ENCODE measurements around the gene SEC14L2. TPM values are rescaled to one million over a fixed set of nuclear protein-coding genes. Genes with fewer than 3 reads are reported as not detected.
"Not testable (repeated sequence)": the region's sequence is repeated elsewhere in the genome, so short reads cannot be mapped to it uniquely, and the experiment has no call there.

Gene SEC14L2
- total RNA-seq, 1 experiment from 2014 or later: 13.1 TPM

DNA sequence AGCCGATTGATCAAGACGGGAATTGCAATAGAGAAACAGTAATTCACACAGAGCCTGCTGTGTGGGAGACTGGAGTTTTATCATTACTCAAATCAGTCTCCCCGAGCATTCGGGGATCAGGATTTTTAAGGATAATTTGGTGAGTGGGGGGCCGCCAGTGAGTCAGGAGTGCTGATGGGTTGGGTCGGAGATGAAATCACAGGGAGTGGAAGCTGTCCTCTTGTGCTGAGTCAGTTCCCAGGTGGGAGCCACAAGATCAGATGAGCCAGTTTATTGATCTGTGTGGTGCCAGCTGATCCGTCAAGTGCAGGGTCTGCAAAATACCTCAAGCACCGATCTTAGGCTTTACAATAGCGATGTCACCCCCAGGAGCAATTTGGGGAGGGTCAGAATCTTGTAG, 44.3 kb downstream of the SEC14L2 start:
- no peak for DNase-seq (ENCODE audit: low spot score)
- in situ Hi-C loops (cut with HindIII; ENCODE audit: low sequenced_read_pairs): no loop called here

DNA sequence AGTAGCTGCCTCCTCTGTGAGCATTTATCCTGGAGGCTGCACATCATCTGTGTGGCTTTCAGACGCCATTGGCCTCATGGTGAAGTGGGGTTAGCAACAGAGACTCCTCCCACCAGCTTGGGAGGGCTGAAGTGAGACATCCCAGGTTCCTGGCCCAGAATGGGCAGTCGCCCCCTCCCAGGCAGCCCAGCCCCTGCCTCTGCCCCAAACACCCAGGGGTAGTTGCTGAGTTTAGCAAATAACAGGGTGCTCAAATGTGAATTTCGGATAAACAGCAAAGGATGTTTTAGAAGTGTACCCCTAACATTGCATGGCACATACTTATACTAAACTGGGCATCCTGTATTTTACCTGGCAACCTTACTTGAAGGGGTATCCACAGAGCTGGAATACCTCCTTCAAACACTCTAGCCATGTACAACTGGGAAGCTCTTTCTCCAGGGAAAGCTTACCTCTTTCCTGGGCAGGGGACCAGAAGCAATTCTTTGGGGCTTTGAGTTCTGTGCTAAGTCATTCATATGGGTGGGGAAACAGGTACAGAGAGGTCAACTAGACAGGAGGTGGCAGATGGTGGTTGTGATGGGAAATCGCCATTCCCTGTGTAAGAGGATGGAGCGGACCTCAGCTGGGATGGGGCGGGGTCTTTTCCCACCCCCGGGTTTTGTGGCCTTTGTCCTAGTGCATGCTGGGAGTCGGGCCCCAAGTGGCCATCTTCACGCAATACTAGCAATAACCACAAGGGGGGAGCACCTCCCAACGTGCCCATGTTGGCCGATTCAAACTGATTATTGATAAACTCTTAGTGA, 48.0 kb downstream of the SEC14L2 start:
- in situ Hi-C loops (cut with HindIII; ENCODE audit: low sequenced_read_pairs): no loop called here

DNA sequence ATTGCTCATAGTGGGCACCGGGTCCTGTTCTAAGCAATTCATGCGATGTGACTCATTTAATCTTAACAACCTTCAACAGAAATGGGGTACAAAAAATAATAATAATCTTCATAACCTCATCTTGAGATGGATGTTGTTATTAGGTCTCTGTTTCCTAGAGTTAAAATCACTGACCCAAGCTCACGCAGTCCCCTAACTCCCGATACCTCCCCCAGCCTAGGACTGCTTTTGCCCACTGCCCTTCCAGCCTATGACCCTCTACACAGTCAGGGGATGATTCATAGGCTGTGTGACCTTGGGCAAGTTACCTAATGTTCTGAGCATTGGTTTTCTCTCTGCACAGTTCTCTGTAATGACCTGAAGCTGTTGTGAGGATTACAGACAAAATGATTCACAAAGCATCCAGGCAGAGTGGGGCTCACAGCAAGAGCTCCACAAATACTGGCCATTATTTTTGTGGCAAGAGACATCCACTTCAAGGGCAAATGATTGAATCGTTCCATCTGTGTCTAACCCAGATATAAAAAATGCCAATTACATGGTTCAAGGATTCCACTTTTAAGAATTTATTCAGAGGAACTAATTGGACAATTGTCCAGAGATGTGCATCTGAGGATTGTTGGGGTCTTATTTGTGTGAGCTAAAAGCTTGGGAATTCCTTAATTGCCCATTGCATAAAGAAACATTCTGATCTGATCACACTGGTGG, 48.8 kb downstream of the SEC14L2 start:
- in situ Hi-C loops (cut with HindIII; ENCODE audit: low sequenced_read_pairs): no loop called here
- DNase-seq (ENCODE audit: low spot score): no peak

More for the DNA sequence above, 48.0 kb downstream of the SEC14L2 start:
- DNase-seq (ENCODE audit: low spot score): no peak

DNA sequence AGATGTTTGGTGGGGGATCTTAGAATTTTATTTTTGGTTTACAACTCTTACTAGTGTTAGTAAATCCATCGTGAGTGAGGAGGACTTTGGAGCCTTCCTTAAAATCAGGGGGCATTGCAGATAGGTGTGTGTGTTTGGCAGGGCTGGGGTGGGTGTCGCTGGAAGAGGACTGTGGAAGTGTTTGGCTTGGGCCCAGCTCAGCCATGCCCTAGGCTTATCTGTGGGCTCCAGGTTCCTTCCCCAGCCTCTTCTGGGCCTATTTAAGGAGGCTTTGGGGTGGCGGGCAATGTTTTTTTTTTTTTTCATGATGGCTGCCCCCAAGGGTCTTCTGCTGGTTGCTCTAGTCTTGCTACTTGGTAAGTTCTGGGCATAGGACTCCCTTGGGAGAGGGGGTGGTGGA, 50.8 kb downstream of the SEC14L2 start:
- DNase-seq (ENCODE audit: low spot score): no peak
- in situ Hi-C loops (cut with HindIII; ENCODE audit: low sequenced_read_pairs): no loop called here

DNA sequence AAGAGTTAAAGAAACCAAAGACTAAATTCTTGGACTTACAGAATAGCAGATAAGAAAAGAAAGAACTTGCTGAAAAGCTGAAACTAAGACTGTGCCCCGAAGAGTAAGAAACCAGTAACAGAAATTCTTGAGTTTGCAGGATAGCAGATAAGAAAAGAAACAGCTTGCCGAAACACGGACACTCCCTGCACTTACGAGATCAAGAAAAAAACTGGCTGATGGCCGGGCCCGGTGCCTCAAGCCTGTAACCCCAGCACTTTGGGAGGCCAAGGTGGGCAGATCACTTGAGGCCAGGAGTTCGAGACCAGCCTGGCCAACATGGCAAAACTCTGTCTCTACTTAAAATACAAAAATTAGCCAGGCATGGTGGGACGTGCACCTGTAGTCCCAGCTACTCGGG, 54.7 kb downstream of the SEC14L2 start:
- in situ Hi-C loops (cut with HindIII; ENCODE audit: low sequenced_read_pairs); DNase-seq (ENCODE audit: low spot score): not testable (repeated sequence)

DNA sequence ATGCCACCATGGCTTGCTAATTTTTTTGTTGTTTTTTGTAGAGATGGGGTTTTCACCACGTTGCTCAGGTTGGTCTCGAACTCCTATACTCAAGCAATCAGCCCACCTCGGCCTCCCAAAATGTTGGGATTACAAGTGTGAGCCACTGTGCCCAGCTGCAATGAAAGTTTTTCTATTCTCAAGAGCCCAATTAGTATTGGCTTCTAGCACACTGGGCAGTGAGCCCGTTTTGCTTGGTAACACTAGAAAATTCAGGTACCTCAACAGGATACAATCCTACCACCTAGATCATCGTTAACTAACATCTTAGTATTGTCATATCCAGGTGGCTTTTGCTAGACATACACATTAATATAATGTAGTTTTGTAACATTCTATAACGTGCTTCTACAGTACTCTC, 56.0 kb downstream of the SEC14L2 start:
- no peak for DNase-seq (ENCODE audit: low spot score)
- in situ Hi-C loops (cut with HindIII; ENCODE audit: low sequenced_read_pairs): no loop called here

DNA sequence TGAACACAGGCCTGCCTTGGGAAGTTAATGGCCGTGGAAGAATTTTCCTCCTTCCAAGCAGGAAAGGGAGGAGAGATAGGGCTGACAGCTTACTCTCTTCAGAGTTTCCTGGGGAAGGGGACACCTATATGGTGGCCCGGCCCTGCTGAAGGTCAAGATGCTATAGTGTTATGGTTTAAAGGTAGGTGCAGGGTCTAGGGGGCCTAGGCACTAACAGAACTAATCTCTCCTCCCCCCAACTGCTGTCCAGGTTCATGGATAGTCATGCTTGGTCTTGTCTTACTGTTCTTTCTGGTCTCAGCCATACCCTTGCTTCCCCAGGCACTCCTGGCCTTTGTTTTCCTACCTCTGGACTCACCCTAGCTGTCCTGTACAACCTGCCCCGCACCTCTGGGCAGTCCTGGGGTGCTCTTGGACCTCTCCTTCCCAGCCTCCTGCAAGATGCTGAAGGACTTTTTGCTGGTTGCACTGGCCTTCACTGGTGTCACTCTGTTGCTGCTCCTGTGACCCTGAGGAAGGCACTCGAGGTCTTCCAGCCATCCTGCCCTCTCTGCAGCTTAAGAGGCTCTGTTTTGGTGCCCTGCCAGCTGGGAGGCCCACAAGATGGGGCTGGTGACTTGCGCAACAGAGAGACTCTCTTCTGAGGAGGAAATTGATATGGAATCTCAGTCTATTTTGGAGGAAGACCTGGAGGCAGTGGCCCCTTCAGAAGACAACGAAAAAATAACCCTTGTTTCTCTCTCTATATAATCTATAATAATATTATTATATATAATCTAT, 57.1 kb downstream of the SEC14L2 start:
- in situ Hi-C loops (cut with HindIII; ENCODE audit: low sequenced_read_pairs): no loop called here
- DNase-seq (ENCODE audit: low spot score): peak; percentile 19

DNA sequence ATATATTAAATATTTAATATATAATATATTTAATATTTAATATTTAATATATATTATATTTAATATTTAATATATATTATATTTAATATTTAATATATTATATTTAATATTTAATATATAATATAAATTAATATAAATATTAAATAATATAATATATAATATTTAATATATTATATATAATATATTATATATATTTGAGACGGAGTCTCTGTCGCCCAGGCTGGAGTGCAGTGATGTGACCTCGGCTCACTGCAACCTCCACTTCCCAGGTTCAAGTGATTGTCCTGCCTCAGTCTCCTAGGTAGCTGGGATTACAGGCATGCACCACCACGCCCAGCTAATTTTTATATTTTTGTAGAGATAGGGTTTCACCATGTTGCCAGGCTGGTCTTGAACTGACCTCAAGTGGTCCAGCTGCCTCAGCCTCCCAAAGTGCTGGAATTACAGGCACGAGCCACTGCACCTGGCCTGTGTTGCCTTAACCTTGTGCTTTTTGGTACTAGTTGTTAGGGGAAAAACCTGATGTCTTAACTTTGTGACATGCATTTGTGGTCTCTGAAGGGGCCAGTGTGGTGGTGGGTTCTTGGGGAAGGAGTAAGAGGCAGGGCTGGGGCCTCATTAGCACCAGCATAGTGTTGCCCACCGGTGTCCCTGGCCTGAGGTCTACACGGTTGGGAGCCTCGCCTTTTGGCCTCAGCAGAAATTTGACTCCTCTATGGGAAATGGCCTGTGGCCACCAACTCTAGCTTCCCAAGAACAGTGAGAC, 58.4 kb downstream of the SEC14L2 start:
- in situ Hi-C loops (cut with HindIII; ENCODE audit: low sequenced_read_pairs): no loop called here
- no peak for DNase-seq (ENCODE audit: low spot score)

DNA sequence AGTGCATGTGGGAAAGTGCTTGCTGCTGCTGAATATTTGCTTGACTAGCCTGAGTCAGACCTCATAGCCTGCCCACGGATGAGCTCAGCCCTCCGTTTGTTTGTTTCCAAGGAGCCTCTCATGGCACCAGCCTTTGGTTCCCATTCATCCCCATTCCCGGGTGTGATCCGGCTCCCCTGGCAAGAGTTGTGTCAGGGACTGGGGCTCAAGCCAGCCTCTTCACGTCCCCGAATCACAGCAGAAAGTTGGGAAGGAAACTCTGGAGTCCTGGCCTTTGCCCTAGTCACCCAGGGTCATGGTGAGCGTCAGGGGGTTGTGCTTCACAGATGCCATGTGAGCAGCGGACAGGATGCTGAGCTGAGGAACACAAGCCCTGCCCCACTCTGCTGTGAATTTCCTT, 61.2 kb downstream of the SEC14L2 start:
- in situ Hi-C loops (cut with HindIII; ENCODE audit: low sequenced_read_pairs): no loop called here
- DNase-seq (ENCODE audit: low spot score): no peak

DNA sequence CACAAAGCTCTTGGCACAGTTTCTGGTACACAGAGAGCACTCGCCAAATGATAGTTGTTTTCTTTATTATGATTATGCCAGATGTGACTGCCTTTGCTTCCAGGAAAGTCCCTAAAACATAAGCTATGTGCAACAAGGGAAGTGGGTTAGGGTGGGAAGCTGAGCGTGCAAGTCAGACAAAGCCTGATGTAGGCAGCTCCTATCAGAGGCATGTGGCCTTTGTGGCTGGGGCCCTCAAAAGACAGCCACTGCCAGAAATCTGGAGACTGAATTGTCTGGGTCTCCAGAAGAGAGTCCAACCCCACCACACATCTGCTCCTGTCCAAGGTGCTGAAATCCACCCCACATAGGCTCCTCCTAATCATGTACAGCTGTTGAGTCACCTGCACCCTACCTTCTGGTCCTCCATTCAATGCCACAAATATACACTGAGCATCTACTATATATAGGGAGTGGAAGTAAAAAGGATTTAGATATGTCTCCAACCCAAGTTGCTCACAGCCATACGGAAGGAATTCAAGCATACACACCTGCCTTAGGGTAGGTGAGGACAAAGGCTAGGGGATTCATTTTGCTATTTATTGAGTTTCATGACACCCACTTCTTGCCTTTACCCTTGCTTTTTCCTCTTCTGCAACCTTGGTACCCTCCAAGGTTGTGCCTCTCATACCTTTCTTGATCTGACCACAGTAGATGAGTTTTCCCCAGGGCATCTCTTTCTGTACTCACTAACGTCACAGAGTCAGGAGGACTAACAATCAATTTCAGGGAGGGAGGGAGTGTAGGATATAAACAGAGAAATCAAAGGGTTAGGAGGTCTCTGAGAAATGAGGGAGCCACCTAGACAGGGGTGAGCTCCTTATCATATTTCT, 62.6 kb downstream of the SEC14L2 start:
- DNase-seq (ENCODE audit: low spot score): no peak
- in situ Hi-C loops (cut with HindIII; ENCODE audit: low sequenced_read_pairs): no loop called here

DNA sequence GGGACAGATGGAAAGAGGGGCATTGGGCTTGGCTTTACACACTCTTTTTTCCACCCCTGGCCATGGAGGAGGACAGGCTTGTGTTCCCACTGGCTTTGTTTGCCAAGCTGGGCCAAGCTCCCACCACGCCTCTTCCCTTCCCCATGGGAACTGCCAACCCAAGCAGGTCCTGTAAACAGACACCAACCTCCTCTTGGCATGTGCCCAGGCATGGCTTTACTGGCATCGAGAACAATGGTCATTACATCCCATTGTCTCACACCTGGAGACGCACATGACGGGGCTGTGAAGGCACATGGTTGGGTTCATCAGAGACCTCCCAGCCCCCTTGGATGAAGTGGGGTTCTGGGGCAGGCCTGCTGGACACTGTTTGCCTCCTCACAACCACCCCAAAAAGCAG, 63.3 kb downstream of the SEC14L2 start:
- in situ Hi-C loops (cut with HindIII; ENCODE audit: low sequenced_read_pairs): no loop called here
- no peak for DNase-seq (ENCODE audit: low spot score)

DNA sequence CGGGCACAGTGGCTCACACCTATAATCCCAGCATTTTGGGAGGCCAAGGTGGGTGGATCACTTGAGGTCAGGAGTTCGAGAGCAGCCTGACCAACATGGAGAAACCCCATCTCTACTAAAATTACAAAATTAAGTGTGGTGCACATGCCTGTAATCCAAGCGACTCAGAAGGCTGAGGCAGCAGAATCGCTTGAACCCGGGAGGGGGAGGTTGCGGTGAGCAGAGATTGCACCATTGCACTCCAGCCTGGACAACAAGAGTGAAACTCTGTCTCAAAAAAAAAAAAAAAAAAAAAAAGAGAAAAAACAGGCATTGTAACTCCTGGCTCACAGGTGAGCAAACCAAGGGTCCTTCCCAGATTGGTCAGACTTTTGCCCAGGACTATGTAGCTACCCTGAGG, 63.7 kb downstream of the SEC14L2 start:
- DNase-seq (ENCODE audit: low spot score); in situ Hi-C loops (cut with HindIII; ENCODE audit: low sequenced_read_pairs): not testable (repeated sequence)

DNA sequence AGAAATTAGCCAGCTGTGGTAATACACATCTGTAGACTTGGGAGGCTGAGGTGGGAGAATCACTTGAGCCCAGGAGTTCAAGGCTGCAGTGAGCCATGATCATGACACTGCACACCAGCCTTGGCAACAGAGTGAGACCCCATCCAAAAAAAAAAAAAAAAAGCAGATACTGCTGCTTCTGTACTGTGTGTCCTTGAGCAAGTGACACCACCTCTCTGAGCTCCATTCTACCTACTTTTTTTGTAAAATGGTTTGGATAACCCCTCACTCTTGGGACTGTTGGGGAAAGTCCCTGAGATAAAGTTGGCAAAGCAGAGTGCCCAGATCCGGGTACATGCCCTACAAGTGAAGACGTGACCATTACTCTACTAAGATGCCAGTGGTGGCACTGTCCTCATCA, 72.3 kb downstream of the SEC14L2 start:
- in situ Hi-C loops (cut with HindIII; ENCODE audit: low sequenced_read_pairs): no loop called here
- no peak for DNase-seq (ENCODE audit: low spot score)

DNA sequence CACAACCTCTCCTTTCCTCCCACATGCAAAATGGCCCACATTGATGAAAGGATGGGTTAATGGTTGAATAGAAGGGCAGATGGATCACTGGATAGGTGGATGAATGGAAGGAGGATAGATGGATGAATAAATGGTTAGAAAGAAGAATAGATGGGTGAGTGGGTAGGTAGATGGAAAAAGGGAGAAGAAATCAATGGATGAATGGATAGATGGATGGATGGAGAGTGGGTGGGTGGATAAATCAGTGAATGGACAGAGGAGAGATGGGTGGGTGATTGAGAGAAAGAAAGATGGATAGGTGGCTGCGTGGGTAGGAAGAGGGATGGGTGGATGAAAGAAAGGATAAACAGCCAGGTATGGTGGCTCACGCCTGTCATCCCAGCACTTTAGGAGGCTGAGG, 73.8 kb downstream of the SEC14L2 start:
- no peak for DNase-seq (ENCODE audit: low spot score)
- in situ Hi-C loops (cut with HindIII; ENCODE audit: low sequenced_read_pairs): no loop called here

DNA sequence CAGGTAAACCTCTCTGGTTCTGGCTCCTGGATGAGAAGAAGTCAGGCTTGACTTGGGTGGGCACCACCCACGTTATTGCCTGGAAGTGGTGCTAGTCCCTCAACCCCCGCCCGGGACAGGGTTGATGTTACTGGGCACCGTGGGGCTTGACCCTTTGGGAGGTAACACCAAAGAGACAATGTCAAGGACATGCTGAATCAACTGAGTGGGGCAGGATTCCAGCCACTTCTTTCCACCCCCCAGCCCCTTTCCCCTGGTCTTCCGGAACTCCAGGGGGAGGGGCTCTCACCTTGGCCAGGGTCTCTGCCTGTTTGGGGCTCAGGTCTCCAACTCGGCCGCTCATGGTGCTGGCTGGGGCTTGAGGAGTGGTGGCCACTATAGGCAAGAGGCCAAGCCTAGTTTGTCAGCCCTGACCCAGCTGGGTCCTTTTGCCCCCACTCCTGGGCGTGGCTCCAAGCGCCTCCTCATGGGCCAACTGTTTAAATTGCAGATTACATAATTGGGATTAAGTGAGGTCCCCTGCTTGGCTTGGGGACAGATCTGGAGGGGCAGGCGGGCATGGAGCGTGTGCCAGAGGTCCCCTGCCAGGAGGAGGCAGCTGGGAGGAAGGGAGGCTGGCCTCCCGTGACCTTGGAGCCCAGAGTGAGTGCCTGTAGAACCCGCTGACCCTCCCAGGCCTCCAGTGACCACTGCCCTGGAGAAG, 74.9 kb downstream of the SEC14L2 start, which contains the start of gene SEC14L3:
Gene SEC14L3 (minus strand): TSS at position 402 of the 703 bp plus-strand sequence. CDS start 59 bp downstream, at position 343.
- no peak for DNase-seq (ENCODE audit: low spot score)
- in situ Hi-C loops (cut with HindIII; ENCODE audit: low sequenced_read_pairs): no loop called here

DNA sequence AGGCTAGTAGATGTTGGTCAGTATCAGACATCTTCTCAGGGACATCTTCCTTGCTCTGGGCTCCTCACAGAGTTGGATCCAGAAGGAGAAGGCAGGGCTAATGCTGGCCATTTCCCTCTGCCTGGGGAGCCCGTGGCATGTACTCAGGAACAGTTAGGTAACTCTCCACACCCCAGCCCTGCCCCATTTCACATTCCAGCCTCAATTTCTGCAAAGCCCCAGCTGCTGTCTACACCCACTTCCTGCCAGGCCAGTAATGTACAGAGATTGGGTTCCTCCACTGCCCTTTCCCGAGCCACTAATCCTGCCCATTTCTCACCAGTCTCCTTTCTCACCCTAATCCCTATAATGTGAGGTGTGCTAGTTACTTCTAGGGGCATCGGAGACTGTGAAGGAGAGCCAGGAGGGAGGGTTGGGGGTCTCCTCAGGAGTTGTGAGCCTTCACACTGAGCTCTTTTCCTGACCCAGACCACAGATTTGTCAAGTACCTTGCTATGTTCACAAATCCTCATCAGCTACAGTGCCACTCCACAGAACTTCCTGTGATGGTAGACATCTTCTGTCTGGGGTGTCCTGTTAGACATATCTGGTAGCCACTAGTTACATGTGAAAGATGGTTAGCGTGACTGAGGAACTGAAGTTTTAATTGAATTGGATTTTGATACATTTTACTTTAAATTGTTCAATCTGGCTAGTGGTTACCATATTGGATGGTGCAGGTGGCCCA, 76.3 kb downstream of the SEC14L2 start:
- no peak for DNase-seq (ENCODE audit: low spot score)
- in situ Hi-C loops (cut with HindIII; ENCODE audit: low sequenced_read_pairs): no loop called here

DNA sequence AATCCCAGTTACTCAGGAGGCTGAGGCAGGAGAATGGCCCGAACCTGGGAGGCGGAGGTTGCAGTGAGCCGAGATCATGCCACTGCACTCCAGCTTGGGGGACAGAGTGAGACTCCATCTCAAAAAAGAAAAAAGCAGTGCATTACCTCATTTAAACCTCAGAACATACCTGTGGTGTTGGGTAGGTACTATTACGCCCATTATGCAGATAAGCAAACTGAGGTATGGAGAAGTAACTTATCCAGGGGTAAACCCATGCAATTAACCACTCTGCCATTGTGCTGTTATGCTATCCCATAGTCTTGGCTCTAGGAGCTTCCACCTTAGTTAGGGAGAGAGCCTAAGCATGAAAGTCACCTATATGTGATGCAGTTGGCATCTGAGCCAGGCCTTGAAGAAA, 77.3 kb downstream of the SEC14L2 start:
- DNase-seq (ENCODE audit: low spot score): no peak
- in situ Hi-C loops (cut with HindIII; ENCODE audit: low sequenced_read_pairs): no loop called here
